GM21576 (cell line): ENCODE measurements around the gene PSMD13.

Source experiments
- ATAC-seq: cut with Tn5 transposase; IDR thresholded peaks from one replicate; pipeline ENCODE4 v1.9.1; 2021; ENCODE audit warnings: mild to moderate bottlenecking, moderate library complexity; ENCODE audit not compliant: unreplicated experiment

Gene PSMD13

GRCh38 chr11:297586-298405 lies 61.0 kb downstream of the PSMD13 start:
- no peak for ATAC-seq

GRCh38 chr11:298406-299065 lies 61.8 kb downstream of the PSMD13 start:
- ATAC-seq: no peak

- no peak for ATAC-seq
These were observed 62.5 kb downstream of the PSMD13 start, which contains the start of gene IFITM5 for GRCh38 chr11:299081-299891. TSS of gene IFITM5 (minus strand) at chr11:299526. CDS start at chr11:299490, 36 bp downstream.

- ATAC-seq: no peak
These were observed 63.4 kb downstream of the PSMD13 start for GRCh38 chr11:299951-300735.
